Progenitor cell of endocrine pancreas (in vitro differentiated cells): ENCODE data around the gene SCN9A. TPM values are rescaled to one million over a fixed set of nuclear protein-coding genes. Genes with fewer than 3 reads are reported as not detected.

Experiments used
- DNase-seq: peaks from one replicate; pipeline ENCODE4 v3.0.0; 2021; ENCODE audit warnings: low spot score; ENCODE audit not compliant: unreplicated experiment
- H3K27ac Mint-ChIP-seq: 2 replicates; pipeline ENCODE4 v1.8.0; 2021; ENCODE audit warnings: mild to moderate bottlenecking, moderate library complexity, mixed read lengths
- H3K27me3 Mint-ChIP-seq: 2 replicates; pipeline ENCODE4 v1.8.0; 2021; ENCODE audit warnings: mixed read lengths
- H3K36me3 Mint-ChIP-seq: 2 replicates; pipeline ENCODE4 v1.8.0; 2022; ENCODE audit warnings: mixed read lengths; ENCODE audit not compliant: insufficient read depth
- H3K4me1 Mint-ChIP-seq: 2 replicates; pipeline ENCODE4 v1.8.0; 2021; ENCODE audit warnings: low read depth, mixed read lengths
- H3K4me3 Mint-ChIP-seq: 2 replicates; pipeline ENCODE4 v1.8.0; 2021; ENCODE audit warnings: low read depth, mild to moderate bottlenecking, moderate library complexity, mixed read lengths
- H3K9me3 Mint-ChIP-seq: 2 replicates; pipeline ENCODE4 v1.8.0; 2021; ENCODE audit warnings: low read depth, mixed read lengths
- CTCF ChIP-seq: fragments of 200-600 bp; sonication (generic); IDR thresholded peaks from one replicate; pipeline ENCODE4 v1.5.0; 2021; ENCODE audit warnings: antibody characterized with exemption, mild to moderate bottlenecking; ENCODE audit not compliant: unreplicated experiment
- total RNA-seq: library from RNA; stranded (reverse); gene quantifications from 2 replicates; pipeline ENCODE4 v1.2.1, GENCODE V29; 2021

Gene SCN9A
- total RNA-seq, 1 donor from 2014 or later = 23.7 TPM

- DNase-seq = no peak
- Mint-ChIP-seq H3K27ac (no peak overlapping the region), H3K4me3 (no peak overlapping the region), H3K36me3 (peaks cover 3% of the 10 kb centered on the region), H3K4me1 (peaks cover 35% of the 10 kb centered on the region), H3K9me3 (no peaks in the 10 kb centered on the region), H3K27me3 (peaks cover 2% of the 10 kb centered on the region)
- no peak for TF ChIP-seq CTCF
Measured at GRCh38 chr2:166239548-166239947, 136.2 kb downstream of the SCN9A start.

GRCh38 chr2:166238176-166238575, 137.6 kb downstream of the SCN9A start:
- no peaks in the 10 kb centered on the region for H3K9me3 Mint-ChIP-seq
- DNase-seq = no peak
- H3K27me3 Mint-ChIP-seq = peaks cover 2% of the 10 kb centered on the region
- no peak overlapping the region for H3K4me3 Mint-ChIP-seq
- TF ChIP-seq CTCF = no peak
- peaks cover 29% of the 10 kb centered on the region for H3K4me1 Mint-ChIP-seq
- no peak overlapping the region for H3K27ac Mint-ChIP-seq
- H3K36me3 Mint-ChIP-seq = peaks cover 3% of the 10 kb centered on the region

- H3K9me3 Mint-ChIP-seq = no peaks in the 10 kb centered on the region
- peaks cover 3% of the 10 kb centered on the region for H3K36me3 Mint-ChIP-seq
- H3K4me3 Mint-ChIP-seq = no peak overlapping the region
- TF ChIP-seq CTCF = no peak
- peak overlapping the region; percentile 29 for H3K27ac Mint-ChIP-seq
- H3K27me3 Mint-ChIP-seq = peaks cover 2% of the 10 kb centered on the region
- peaks cover 28% of the 10 kb centered on the region for H3K4me1 Mint-ChIP-seq
- DNase-seq = no peak
Measured at GRCh38 chr2:166234112-166234846, 141.5 kb downstream of the SCN9A start.

- Mint-ChIP-seq H3K4me1 (peaks cover 29% of the 10 kb centered on the region), H3K4me3 (no peak overlapping the region), H3K27me3 (no peaks in the 10 kb centered on the region), H3K9me3 (no peaks in the 10 kb centered on the region), H3K27ac (no peak overlapping the region), H3K36me3 (peaks cover 2% of the 10 kb centered on the region)
- no peak for DNase-seq
- no peak for TF ChIP-seq CTCF
Measured at GRCh38 chr2:166233244-166233643, 142.5 kb downstream of the SCN9A start.

- Mint-ChIP-seq H3K27me3 (no peaks in the 10 kb centered on the region), H3K4me3 (no peak overlapping the region), H3K4me1 (peaks cover 29% of the 10 kb centered on the region), H3K9me3 (no peaks in the 10 kb centered on the region), H3K27ac (no peak overlapping the region), H3K36me3 (peaks cover 2% of the 10 kb centered on the region)
- no peak for DNase-seq
- no peak for TF ChIP-seq CTCF
Measured at GRCh38 chr2:166230724-166231070, 145.0 kb downstream of the SCN9A start.
